ENCODE results near the gene PDLIM7. TPM values are rescaled to one million over a fixed set of nuclear protein-coding genes. Genes with fewer than 3 reads are reported as not detected.

Gene PDLIM7
- total and polyA plus RNA-seq, 2 of the 8 experiments (the other 6 are each of a cell fraction or from before 2014, with no cell fraction given), result 67.3 to 94.2 TPM

DNA sequence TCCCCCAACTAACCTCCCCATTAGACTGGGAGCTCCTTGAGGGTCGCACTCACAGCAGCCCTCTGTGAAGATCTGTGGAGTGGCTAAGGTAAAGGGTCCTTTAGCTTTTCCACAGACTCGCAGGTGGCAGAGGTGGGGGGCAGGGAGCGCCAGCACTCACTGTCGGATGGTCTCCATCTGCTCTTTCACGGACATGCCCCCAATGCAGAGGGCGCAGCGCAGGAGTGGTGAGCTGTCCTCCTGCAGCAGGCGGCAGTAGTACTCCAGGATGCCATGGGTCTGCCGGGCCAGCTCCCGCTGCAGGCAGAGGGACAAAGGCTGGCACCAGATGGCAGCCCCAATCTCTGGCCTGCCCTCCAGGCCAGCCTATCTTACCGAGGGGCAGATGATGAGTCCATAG lies 17.1 kb upstream of the PDLIM7 start (continued):
- no peak for TF ChIP-seq YY1 (IDR thresholded peaks at IDR 0.05; ENCODE audit: low read depth, low read length)

Measured in H1 (cell line).